Measurements from ENCODE around the gene SCYGR8.
"Not testable (repeated sequence)": the region's sequence is repeated elsewhere in the genome, so short reads cannot be mapped to it uniquely, and the experiment has no call there.

SCYGR8 gene, protein sequence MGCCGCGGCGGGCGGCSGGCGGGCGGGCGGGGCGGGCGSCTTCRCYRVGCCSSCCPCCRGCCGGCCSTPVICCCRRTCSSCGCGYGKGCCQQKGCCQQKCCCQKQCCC

GRCh38 chr2:227745594-227745993 is at the start of gene SCYGR8:
TSS of gene SCYGR8 (plus strand) at chr2:227745894. CDS start at chr2:227745894, 0 bp downstream.
- no peak for DNase-seq

DNA sequence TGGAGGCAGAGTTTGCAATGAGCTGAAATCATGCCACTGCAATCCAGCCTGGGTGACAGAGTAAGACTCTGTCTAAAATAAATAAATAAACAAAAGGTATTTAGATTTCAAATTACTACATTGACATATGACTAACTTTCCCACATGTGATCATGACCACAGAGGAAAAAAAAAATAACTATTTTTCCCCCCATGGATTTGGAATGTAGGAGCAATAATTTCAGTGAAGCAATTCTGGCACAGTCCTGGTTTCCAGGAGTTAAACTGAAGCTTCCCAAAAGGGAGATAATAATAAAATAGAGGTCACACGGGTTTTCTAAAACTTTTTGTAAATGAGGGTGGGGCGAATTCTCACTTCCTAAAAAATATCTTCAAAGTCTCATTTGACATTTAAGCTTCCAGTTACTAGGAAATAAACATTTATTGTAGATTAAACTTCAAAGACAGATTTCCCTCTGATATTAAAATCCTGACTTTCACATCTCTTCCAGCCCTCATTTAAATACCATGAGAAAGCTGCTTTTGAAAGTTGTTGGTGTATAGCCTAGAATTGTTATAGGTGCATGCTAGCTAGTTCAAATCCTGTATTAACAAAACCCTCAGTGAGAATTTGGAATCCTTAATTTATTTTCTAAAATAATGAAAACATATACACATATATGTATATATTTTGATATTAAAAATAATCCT is 48.6 kb upstream of the SCYGR8 start:
- no peak for DNase-seq

- DNase-seq: no peak
These were observed 44.1 kb upstream of the SCYGR8 start for GRCh38 chr2:227701556-227701955.

DNA sequence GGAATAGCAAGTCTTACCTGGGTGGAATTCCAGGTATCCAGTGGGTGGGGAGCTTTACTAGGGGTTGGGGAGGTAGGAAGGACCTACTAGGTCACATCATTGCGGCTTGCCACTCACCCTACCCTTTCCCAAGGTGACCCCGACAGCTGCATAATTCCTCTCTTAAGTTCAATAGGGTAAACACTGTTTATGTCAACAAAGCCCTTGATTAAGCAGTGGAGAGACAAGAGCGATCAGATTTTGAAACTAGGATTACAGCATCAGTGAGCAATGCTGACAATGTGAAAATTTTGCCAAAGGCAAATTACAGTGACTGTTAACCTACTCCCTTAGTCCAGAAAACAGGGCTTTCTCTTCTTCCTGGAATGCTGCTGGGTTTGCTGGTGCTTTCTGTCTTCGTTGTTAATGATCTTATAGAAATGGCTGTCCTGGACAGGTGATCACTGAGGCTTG is 42.4 kb upstream of the SCYGR8 start:
- no peak for DNase-seq

DNA sequence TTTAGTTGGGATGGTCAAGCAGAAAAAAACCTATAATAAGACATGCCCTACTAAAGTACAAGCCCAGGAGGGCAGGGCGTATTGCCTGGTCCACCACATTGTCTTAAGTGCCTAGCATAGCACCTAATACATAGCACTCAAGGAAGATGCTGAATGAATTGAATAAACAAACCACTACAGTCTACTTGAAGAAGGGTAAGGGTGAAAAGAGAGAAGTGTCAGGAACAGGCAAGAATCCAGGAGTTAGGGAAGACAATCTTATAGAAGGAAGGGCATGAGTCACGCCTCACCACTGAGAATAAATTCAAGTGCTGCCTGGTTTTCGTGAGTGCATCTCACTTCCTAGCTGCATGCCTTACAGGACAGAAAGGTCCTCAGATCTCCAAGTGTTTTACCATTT is 41.7 kb upstream of the SCYGR8 start:
- DNase-seq: no peak

- no peak for DNase-seq
These were observed 38.8 kb upstream of the SCYGR8 start for GRCh38 chr2:227706859-227707258.

- no peak for DNase-seq
These were observed 38.3 kb upstream of the SCYGR8 start for GRCh38 chr2:227707390-227707789.

GRCh38 chr2:227710986-227711385 is 34.7 kb upstream of the SCYGR8 start:
- DNase-seq: no peak

DNA sequence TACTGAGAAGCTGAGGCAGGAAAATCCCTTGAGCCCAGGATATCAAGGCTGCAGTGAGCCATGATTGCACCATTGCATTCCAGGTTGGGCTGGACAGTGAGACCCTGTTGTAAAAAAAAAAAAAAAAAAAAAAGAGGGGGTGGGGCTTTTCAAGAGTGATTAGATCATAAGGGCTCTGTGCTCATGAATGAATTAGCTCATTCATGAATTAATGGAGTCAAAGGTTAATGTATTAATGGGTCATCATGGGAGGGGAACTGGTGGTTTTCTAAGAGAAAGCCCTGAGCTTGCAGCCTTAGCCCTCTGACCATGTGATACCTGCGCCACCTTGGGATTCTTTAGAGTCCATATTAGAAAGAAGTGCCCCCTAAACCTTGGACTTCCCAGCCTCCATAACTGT is 32.4 kb upstream of the SCYGR8 start:
- DNase-seq: no peak

DNA sequence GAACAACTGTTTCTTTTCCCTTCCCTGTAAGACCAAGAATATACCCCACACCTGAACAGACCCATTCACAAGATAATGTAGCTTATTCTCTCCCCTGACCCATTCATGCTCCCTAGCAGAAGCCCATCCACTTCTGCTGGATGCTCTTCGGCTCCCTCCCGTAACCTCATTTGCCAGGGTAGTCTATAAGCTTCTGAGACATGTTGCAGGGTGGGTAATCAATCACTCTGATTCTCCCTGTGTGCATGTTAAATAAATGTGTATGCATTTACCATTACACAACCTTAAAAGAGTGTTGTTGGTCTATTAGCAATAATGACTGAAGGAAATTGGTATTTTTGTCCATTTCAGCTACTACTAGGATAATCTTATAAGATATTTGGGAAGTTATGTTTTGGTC is 29.2 kb upstream of the SCYGR8 start:
- DNase-seq: no peak

- DNase-seq: no peak
These were observed 27.8 kb upstream of the SCYGR8 start, which contains the start of gene SLC19A3 for GRCh38 chr2:227717687-227718567. TSS of gene SLC19A3 (minus strand) at chr2:227718028. CDS start at chr2:227702318, 15,710 bp downstream.

GRCh38 chr2:227719641-227720040 is 26.1 kb upstream of the SCYGR8 start:
- no peak for DNase-seq

DNA sequence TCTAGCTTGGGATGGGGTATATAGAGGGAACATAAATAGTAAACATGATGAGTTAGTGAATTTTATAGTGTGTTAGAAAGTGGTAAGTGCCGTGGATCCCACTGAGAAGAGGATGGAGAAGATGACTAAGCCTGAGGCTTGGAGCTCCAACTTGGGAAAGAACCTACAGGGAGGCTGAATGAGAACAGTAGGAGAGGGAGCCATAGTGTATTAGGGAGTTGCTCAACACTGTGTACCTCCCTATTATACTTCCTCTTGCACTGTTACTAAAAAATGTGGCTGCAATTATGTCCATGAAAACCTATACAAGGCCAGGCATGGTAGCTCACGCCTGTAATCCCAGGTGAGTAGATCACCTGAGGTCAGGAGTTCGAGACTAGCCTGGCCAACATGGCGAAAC is 25.0 kb upstream of the SCYGR8 start:
- DNase-seq: no peak

DNA sequence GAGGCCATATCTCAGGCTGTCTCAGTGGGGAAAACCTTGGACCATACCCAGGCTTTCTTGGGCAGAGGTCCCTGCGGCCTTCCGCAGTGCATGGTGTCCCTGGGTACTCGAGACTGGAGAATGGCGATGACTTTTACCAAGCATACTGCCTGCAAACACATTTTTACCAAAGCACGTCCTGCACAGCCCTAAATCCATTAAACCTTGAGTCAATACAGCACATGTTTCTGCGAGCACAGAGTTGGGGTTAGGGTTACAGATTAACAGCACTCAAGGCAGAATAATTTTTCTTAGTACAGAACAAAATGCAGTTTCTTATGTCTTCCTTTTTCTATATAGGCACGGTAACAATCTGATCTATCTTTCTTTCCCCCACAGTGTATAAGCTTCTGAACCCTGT is 22.9 kb upstream of the SCYGR8 start:
- DNase-seq: not testable (repeated sequence)

DNA sequence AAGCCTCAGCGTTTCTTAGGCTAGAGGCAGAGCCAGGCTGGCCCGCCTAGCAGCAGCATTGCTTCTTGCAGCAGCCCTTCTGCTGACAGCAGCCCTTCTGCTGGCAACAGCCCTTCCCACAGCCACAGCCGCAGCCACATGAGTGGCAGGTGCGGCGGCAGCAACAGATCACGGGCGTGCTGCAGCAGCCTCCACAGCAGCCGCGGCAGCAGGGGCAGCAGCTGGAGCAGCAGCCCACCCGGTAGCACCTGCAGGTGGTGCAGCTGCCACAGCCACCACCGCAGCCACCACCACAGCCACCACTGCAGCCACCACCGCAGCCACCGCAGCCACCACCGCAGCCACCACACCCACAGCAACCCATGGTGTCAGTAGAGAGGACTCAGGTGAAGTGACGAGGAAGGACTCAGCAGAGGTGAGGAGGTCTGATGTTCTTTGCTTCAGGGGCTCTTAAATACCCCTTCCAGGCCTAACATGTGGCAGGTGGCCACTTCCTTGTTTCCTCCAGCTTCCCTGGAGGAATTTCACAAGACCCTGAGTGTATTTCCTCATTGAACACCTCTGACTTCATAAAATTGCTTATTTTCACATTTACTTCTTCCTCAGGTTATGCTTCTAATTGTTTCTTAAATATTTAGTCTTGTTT is 21.2 kb upstream of the SCYGR8 start, which contains the start of gene SCYGR6:
Gene SCYGR6, minus strand, starts transcription at position 364 of the 646 bp plus-strand sequence. Its CDS starts 0 bp downstream, at position 364.
- DNase-seq: no peak

DNA sequence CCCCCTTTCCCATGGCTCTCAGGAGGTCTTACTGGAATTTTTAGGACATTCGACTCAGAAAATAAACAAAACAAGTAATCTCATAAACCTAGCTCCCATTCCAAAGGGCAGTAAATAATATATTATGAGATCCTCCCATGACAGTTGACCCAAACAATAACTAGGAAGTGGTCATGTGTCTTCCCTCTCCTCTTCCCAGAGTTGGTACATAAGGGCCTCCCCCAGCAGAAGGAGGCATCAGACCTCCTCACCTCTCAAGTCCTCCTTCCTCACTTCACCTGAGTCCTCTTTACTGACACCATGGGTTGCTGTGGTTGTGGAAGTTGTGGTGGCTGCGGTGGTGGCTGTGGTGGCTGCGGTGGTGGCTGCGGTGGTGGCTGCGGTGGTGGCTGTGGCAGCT is 17.7 kb upstream of the SCYGR8 start, which contains the start of gene SCYGR7:
Gene SCYGR7, plus strand, starts transcription at position 301 of the 400 bp plus-strand sequence. Its CDS starts 0 bp downstream, at position 301.
- DNase-seq: no peak

DNA sequence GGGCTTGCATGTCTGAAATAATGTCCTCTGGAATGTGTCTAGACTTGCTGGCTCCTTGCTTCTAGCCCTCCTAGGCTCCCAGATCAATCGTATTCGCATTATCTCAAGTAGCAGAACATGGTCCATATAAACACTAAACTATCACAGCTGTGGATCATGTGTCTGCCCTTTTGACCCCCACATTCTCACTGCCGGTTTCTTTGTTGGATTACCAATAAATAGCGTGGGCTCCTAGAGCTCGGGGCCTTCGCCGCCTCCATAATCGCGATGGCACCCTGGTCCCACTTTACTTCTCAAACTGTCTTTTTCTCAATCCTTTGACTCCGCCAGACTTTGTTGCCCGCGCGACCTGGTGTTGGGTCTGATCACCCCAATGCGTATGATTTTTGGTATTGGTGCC is 6.3 kb upstream of the SCYGR8 start:
- DNase-seq: no peak

DNA sequence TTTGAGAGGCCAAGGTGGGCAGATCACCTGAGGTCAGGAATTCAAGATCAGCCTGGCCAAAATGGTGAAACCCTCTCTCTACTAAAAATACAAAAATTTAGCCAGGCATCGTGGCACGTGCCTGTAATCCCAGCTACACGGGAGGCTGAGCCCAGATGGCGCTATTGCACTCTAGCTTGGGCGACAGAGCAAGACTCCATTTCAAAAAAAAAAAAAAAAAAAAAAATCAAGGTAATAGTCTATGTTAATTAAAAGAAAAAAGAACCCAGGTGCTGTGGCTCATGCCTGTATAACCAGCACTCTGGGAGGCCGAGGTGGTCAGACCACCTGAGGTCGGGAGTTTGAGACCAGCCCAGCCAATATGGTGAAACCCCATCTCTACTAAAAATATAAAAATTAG is 5.0 kb upstream of the SCYGR8 start:
- not testable (repeated sequence) for DNase-seq

GRCh38 chr2:227748079-227748478 is 2.4 kb downstream of the SCYGR8 start:
- no peak for DNase-seq

DNA sequence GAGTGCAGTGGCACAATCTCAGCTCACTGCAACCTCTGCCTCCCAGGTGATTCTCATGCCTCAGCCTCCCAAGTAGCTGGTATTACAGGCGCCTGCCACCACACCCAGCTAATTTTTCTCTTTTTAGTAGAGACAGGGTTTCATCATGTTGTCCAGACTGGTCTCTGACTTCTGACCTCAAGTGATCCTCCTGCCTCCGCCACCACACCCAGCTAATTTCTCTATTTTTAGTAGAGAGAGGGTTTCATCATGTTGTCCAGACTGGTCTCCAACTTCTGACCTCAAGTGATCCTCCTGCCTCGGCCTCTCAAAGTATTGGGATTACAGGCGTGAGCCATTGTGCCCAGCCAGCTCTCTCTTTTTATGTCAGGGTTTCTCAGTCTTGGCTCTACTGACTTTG is 10.6 kb downstream of the SCYGR8 start:
- not testable (repeated sequence) for DNase-seq

- DNase-seq: no peak
These were observed 13.9 kb downstream of the SCYGR8 start for GRCh38 chr2:227759411-227760118.

Measured in NCI-H2081 treated with DMSO at 0.1 percent for 48 hours (cell line).